ENCODE measurements around the gene LNX1. TPM values are rescaled to one million over a fixed set of nuclear protein-coding genes. Genes with fewer than 3 reads are reported as not detected.

Gene LNX1
- polyA plus RNA-seq, 3 donors = 0.09 to 0.13 TPM; not detected in 1

- H3K36me3 ChIP-seq (replicated peaks in 1 of 2; ENCODE audit: control insufficient read depth in 1 of 2, insufficient read depth in 2 of 2, low read length in 2 of 2) = no peaks in the 10 kb centered on the region
- Mint-ChIP-seq H3K27me3 (ENCODE audit: low read depth in 3 of 3) (peaks cover 0 to 3% (median 1%) of the 10 kb centered on the region in 3 donors), H3K27ac (no peak overlapping the region), H3K36me3 (no peaks in the 10 kb centered on the region), H3K4me1 (no peaks in the 10 kb centered on the region), H3K4me3 (no peak overlapping the region), H3K9me3 (no peaks in the 10 kb centered on the region)
- peaks cover 0 to under 1% of the 10 kb centered on the region in 2 donors for H3K27me3 ChIP-seq (ENCODE audit: control insufficient read depth in 2 of 2, insufficient read depth in 2 of 2, low read length in 2 of 2)
- H3K4me1 ChIP-seq (ENCODE audit: control insufficient read depth in 1 of 2, insufficient read depth in 2 of 2, low read length in 2 of 2) = no peaks in the 10 kb centered on the region
- H4K20me1 ChIP-seq (ENCODE audit: insufficient read depth, low read length) = no peaks in the 10 kb centered on the region
- H2AFZ ChIP-seq (ENCODE audit: insufficient read depth, low read depth, low read length, poor library complexity, severe bottlenecking) = no peak overlapping the region
- 80% methylated on average over 1 of the region's 1 CpG for WGBS (ENCODE audit: insufficient coverage)
- no peak for DNase-seq
- H3K9ac ChIP-seq (ENCODE audit: insufficient read depth, low read length, poor library complexity, severe bottlenecking) = no peak overlapping the region
- H3K79me2 ChIP-seq (ENCODE audit: insufficient read depth, low read length) = no peaks in the 10 kb centered on the region
- TF ChIP-seq CTCF (IDR thresholded peaks at IDR 0.05) = no peak
- no peak overlapping the region for H3K4me2 ChIP-seq (replicated peaks; ENCODE audit: extremely low read depth, low read length, poor library complexity, severe bottlenecking)
- intact Hi-C loops (cut with micrococcal nuclease) = no loop called here
- H3K4me3 ChIP-seq (replicated peaks in 1 of 3; ENCODE audit: low read depth in 2 of 3, low read length in 3 of 3) = no peak overlapping the region
- no peak overlapping the region for H3K27ac ChIP-seq (ENCODE audit: low read depth in 1 of 2, low read length in 2 of 2)
- H3K9me3 ChIP-seq (replicated peaks in 1 of 2; ENCODE audit: control insufficient read depth in 1 of 2, insufficient read depth in 1 of 2, low read length in 2 of 2) = no peaks in the 10 kb centered on the region
These were observed 58.8 kb downstream of the LNX1 start for GRCh38 chr4:53532521-53532920.

GRCh38 chr4:53531585-53532224 lies 59.6 kb downstream of the LNX1 start:
- no peaks in the 10 kb centered on the region for H3K4me1 Mint-ChIP-seq

More at GRCh38 chr4:53531585-53532224, 59.6 kb downstream of the LNX1 start:
- no peaks in the 10 kb centered on the region for H3K4me1 ChIP-seq (ENCODE audit: control insufficient read depth in 1 of 2, insufficient read depth in 2 of 2, low read length in 2 of 2)
- no peak for TF ChIP-seq CTCF (IDR thresholded peaks at IDR 0.05)
- no peak for DNase-seq
- H3K9me3 Mint-ChIP-seq = no peaks in the 10 kb centered on the region
- H3K36me3 ChIP-seq (replicated peaks in 1 of 2; ENCODE audit: control insufficient read depth in 1 of 2, insufficient read depth in 2 of 2, low read length in 2 of 2) = no peaks in the 10 kb centered on the region
- peaks cover 0 to 2% of the 10 kb centered on the region in 2 donors for H3K27me3 ChIP-seq (ENCODE audit: control insufficient read depth in 2 of 2, insufficient read depth in 2 of 2, low read length in 2 of 2)
- H3K9ac ChIP-seq (ENCODE audit: insufficient read depth, low read length, poor library complexity, severe bottlenecking) = no peak overlapping the region
- no peaks in the 10 kb centered on the region for H3K36me3 Mint-ChIP-seq
- H3K79me2 ChIP-seq (ENCODE audit: insufficient read depth, low read length) = no peaks in the 10 kb centered on the region
- H3K4me3 ChIP-seq (replicated peaks in 1 of 3; ENCODE audit: low read depth in 2 of 3, low read length in 3 of 3) = no peak overlapping the region
- no peak overlapping the region for H3K27ac ChIP-seq (ENCODE audit: low read depth in 1 of 2, low read length in 2 of 2)
- H3K4me3 Mint-ChIP-seq = no peak overlapping the region
- intact Hi-C loops (cut with micrococcal nuclease) = no loop called here
- no peak overlapping the region for H3K4me2 ChIP-seq (replicated peaks; ENCODE audit: extremely low read depth, low read length, poor library complexity, severe bottlenecking)
- H4K20me1 ChIP-seq (ENCODE audit: insufficient read depth, low read length) = no peaks in the 10 kb centered on the region
- WGBS (ENCODE audit: insufficient coverage) = no CpG with 5 or more reads among the region's 5 CpGs
- no peak overlapping the region for H3K27ac Mint-ChIP-seq
- H2AFZ ChIP-seq (ENCODE audit: insufficient read depth, low read depth, low read length, poor library complexity, severe bottlenecking) = no peak overlapping the region
- H3K9me3 ChIP-seq (replicated peaks in 1 of 2; ENCODE audit: control insufficient read depth in 1 of 2, insufficient read depth in 1 of 2, low read length in 2 of 2) = no peaks in the 10 kb centered on the region
- H3K27me3 Mint-ChIP-seq (ENCODE audit: low read depth in 3 of 3) = peaks cover 0 to 3% (median 1%) of the 10 kb centered on the region in 3 donors

Measured in CD14-positive monocyte (primary cell).